H1 (cell line): ENCODE data around the gene PTGIR. TPM values are rescaled to one million over a fixed set of nuclear protein-coding genes. Genes with fewer than 3 reads are reported as not detected.
A peak's percentile ranks its signal among the peaks of the same experiment; 100 is the strongest.

Experiments used
- CTCF ChIA-PET: fragments of 300-600 bp; sonication (Branson Sonifier 250); formaldehyde crosslinking; loops from one replicate; lab custom pipeline; 2021; ENCODE audit not compliant: partially characterized antibody; lab: Charles Lee
- POLR2A ChIA-PET: fragments of 300-600 bp; sonication (Branson Sonifier 250); formaldehyde crosslinking; loops from one replicate; lab custom pipeline; 2021; ENCODE audit warnings: inconsistent platforms; ENCODE audit not compliant: partially characterized antibody; lab: Charles Lee
- DNase-seq, 2 experiments: peaks; one replicate each; pipeline versions ENCODE4 v3.0.0 to v3.0.0-alpha.2; 2010 to 2022; ENCODE audit warnings: low spot score in 2 of 2, low read depth in 1 of 2, mixed read lengths in 1 of 2
- FAIRE-seq: peaks from 2 replicates; lab custom pipeline; 2011; peaks lifted over from hg19 to GRCh38; lab: Jason Lieb, UNC
- H2AFZ ChIP-seq: 2 replicates; pipeline ENCODE4 v1.8.1; 2012; ENCODE audit warnings: low read length, inconsistent platforms
- H2AK5ac ChIP-seq: 2 replicates; pipeline ENCODE4 v1.6.1; 2013; ENCODE audit warnings: low read depth, low read length
- H2BK120ac ChIP-seq: replicated peaks from 2 replicates; pipeline ENCODE3; 2013; ENCODE audit warnings: low read depth, low read length, inconsistent platforms
- H2BK12ac ChIP-seq: 2 replicates; pipeline ENCODE4 v1.6.1; 2013; ENCODE audit warnings: low read depth, low read length
- H2BK15ac ChIP-seq: 2 replicates; pipeline ENCODE4 v1.6.1; 2013; ENCODE audit warnings: low read length
- H2BK20ac ChIP-seq: 2 replicates; pipeline ENCODE4 v1.6.1; 2013; ENCODE audit warnings: low read length
- H2BK5ac ChIP-seq: 2 replicates; pipeline ENCODE4 v1.6.1; 2013; ENCODE audit warnings: low read depth, low read length
- H3K14ac ChIP-seq: 2 replicates; pipeline ENCODE4 v1.6.1; 2013; ENCODE audit warnings: inconsistent platforms; ENCODE audit not compliant: insufficient read length
- H3K18ac ChIP-seq: 2 replicates; pipeline ENCODE4 v1.6.1; 2013; ENCODE audit warnings: low read length; ENCODE audit errors: extremely low read depth
- H3K23ac ChIP-seq: 2 replicates; pipeline ENCODE4 v1.6.1; 2013; ENCODE audit warnings: inconsistent platforms; ENCODE audit not compliant: insufficient read length
- H3K23me2 ChIP-seq: 2 replicates; pipeline ENCODE4 v1.6.1; 2013; ENCODE audit warnings: low read depth, low read length
- H3K27ac ChIP-seq: 2 replicates; pipeline ENCODE4 v1.6.1; 2011; ENCODE audit warnings: low read depth, low read length, inconsistent platforms
- H3K27me3 ChIP-seq, 4 experiments: replicated peaks in 1 of 4; 1 replicate in 1 of 4; 2 replicates in 3 of 4; pipeline versions ENCODE4 v1.6.1 to v1.8.1; 2011 to 2013; ENCODE audit warnings: low read length in 3 of 4, mild to moderate bottlenecking in 3 of 4, inconsistent platforms in 2 of 4, mixed read lengths in 2 of 4, moderate library complexity in 1 of 4; ENCODE audit not compliant: control insufficient read depth in 3 of 4, insufficient read depth in 3 of 4; ENCODE audit errors: extremely low read depth in 1 of 4
- H3K36me3 ChIP-seq, 4 experiments: 2 replicates each; pipeline versions ENCODE4 v1.6.1 to v1.8.1; 2011 to 2013; ENCODE audit warnings: mild to moderate bottlenecking in 4 of 4, low read length in 3 of 4, moderate library complexity in 2 of 4, control low read depth in 1 of 4, inconsistent platforms in 1 of 4; ENCODE audit not compliant: insufficient read depth in 4 of 4, control insufficient read depth in 2 of 4
- H3K4ac ChIP-seq: replicated peaks from 2 replicates; pipeline ENCODE3; 2013; ENCODE audit warnings: low read length, low read depth, mixed read lengths, inconsistent platforms; ENCODE audit not compliant: insufficient read length
- H3K4me1 ChIP-seq, 4 experiments: replicated peaks in 1 of 4; 1 replicate in 1 of 4; 2 replicates in 3 of 4; pipeline versions ENCODE4 v1.6.1 to v1.8.1; 2011 to 2013; ENCODE audit warnings: low read length in 3 of 4, inconsistent platforms in 2 of 4, mixed read lengths in 1 of 4; ENCODE audit not compliant: insufficient read depth in 4 of 4, control insufficient read depth in 3 of 4
- H3K4me2 ChIP-seq, 2 experiments: 2 replicates each; pipeline versions ENCODE4 v1.6.1 to v1.8.1; 2011 to 2013; ENCODE audit warnings: low read depth in 2 of 2, low read length in 2 of 2, control low read depth in 1 of 2, inconsistent platforms in 1 of 2, mild to moderate bottlenecking in 1 of 2; ENCODE audit not compliant: insufficient read depth in 1 of 2
- H3K4me3 ChIP-seq, 4 experiments: fragments of 200-600, 300-600 bp in 1 of 4; sonication (generic), shearing (Covaris generic), sonication (Bioruptor Twin) in 1 of 4; 2 replicates each; pipeline versions ENCODE4 v1.5.1 to v1.8.1; 2011 to 2016; ENCODE audit warnings: low read length in 4 of 4, low read depth in 3 of 4, control low read depth in 2 of 4, inconsistent platforms in 2 of 4, mild to moderate bottlenecking in 2 of 4, mixed read lengths in 1 of 4, moderate library complexity in 1 of 4; ENCODE audit not compliant: insufficient read depth in 2 of 4; ENCODE audit errors: extremely low read depth in 1 of 4
- H3K56ac ChIP-seq: replicated peaks from 2 replicates; pipeline ENCODE3; 2013; ENCODE audit warnings: low read depth, mild to moderate bottlenecking, mixed read lengths, low read length, inconsistent platforms; ENCODE audit not compliant: insufficient read length
- H3K79me1 ChIP-seq: 2 replicates; pipeline ENCODE4 v1.6.1; 2013; ENCODE audit warnings: low read depth, low read length, control low read depth
- H3K79me2 ChIP-seq, 2 experiments: 2 replicates each; pipeline versions ENCODE4 v1.6.1 to v1.8.1; 2012 to 2013; ENCODE audit warnings: low read length in 2 of 2, mild to moderate bottlenecking in 2 of 2, inconsistent platforms in 1 of 2; ENCODE audit not compliant: insufficient read depth in 2 of 2, control insufficient read depth in 1 of 2
- H3K9ac ChIP-seq, 4 experiments: replicated peaks in 1 of 4; 1 replicate in 1 of 4; 2 replicates in 3 of 4; pipeline versions ENCODE4 v1.6.1 to v1.8.1; 2011 to 2013; ENCODE audit warnings: low read depth in 3 of 4, low read length in 3 of 4, control low read depth in 2 of 4, mild to moderate bottlenecking in 2 of 4, moderate library complexity in 2 of 4, inconsistent platforms in 1 of 4; ENCODE audit errors: extremely low read depth in 1 of 4
- H3K9me3 ChIP-seq, 2 experiments: 2 replicates each; pipeline versions ENCODE4 v1.6.1 to v1.8.1; 2012 to 2013; ENCODE audit warnings: mild to moderate bottlenecking in 2 of 2, moderate library complexity in 2 of 2, control low read depth in 1 of 2, inconsistent platforms in 1 of 2, low read depth in 1 of 2, low read length in 1 of 2, mixed read lengths in 1 of 2; ENCODE audit not compliant: insufficient read depth in 2 of 2
- H4K20me1 ChIP-seq, 2 experiments: replicated peaks in 1 of 2; 2 replicates each; pipeline versions ENCODE3 to v1.8.1; 2011 to 2013; ENCODE audit warnings: inconsistent platforms in 2 of 2, low read length in 2 of 2, mild to moderate bottlenecking in 1 of 2; ENCODE audit not compliant: insufficient read depth in 2 of 2, control insufficient read depth in 1 of 2
- H4K5ac ChIP-seq: 2 replicates; pipeline ENCODE4 v1.6.1; 2013; ENCODE audit warnings: low read length, low read depth, mixed read lengths, inconsistent platforms; ENCODE audit not compliant: insufficient read length
- H4K8ac ChIP-seq: 2 replicates; pipeline ENCODE4 v1.8.0; 2013; ENCODE audit warnings: mild to moderate bottlenecking, moderate library complexity, low read length, inconsistent platforms; ENCODE audit not compliant: insufficient read depth; ENCODE audit errors: extremely low read depth
- H4K91ac ChIP-seq: replicated peaks from 2 replicates; pipeline ENCODE3; 2013; ENCODE audit warnings: low read length, mixed read lengths, inconsistent platforms; ENCODE audit not compliant: insufficient read length
- EZH2 ChIP-seq: fragments of 200-600 bp; sonication (generic); IDR thresholded peaks from 2 replicates; pipeline ENCODE4 v1.7.1; 2012; ENCODE audit warnings: low read depth, mild to moderate bottlenecking, moderate library complexity, low read length, inconsistent platforms; ENCODE audit not compliant: severe bottlenecking
- MAX ChIP-seq: IDR thresholded peaks from 2 replicates; pipeline ENCODE4 v1.6.1; 2012; ENCODE audit warnings: inconsistent platforms
- RBBP5 ChIP-seq: IDR thresholded peaks from 2 replicates; pipeline ENCODE4 v1.7.1; 2012; ENCODE audit warnings: low read depth, mild to moderate bottlenecking, inconsistent platforms, low read length, moderate library complexity, borderline replicate concordance
- RXRA ChIP-seq: IDR thresholded peaks from 2 replicates; pipeline ENCODE4 v1.6.1; 2011; ENCODE audit warnings: low read depth, mild to moderate bottlenecking, low read length, moderate library complexity; ENCODE audit not compliant: insufficient read depth
- SUZ12 ChIP-seq: fragments of 200-600 bp; sonication (generic); IDR thresholded peaks from 2 replicates; pipeline ENCODE4 v1.6.1; 2012; ENCODE audit warnings: mild to moderate bottlenecking, inconsistent platforms, low read length, moderate library complexity, mixed read lengths
- WGBS, 2 experiments: shearing (Covaris generic) in 1 of 2; methylation state at CpG; one replicate each; pipeline versions ENCODE4 v1.1.6 to v1.1.7; 2013 to 2015; ENCODE audit warnings: low lambda C conversion rate in 2 of 2, mixed read lengths in 2 of 2, inconsistent platforms in 1 of 2, low coverage in 1 of 2, missing lambda C conversion rate in 1 of 2; ENCODE audit not compliant: insufficient replicate concordance in 2 of 2, insufficient coverage in 1 of 2, insufficient read length in 1 of 2; ENCODE audit errors: extremely low coverage in 1 of 2, missing lambda C conversion rate in 1 of 2; 5-methylcytosine and 5-hydroxymethylcytosine counted together
- polyA plus RNA-seq, 7 experiments: library from polyadenylated mRNA; depleted of rRNA in 3 of 7; stranded (reverse) in 5 of 7; unstranded in 2 of 7; fragments of >200 nt in 5 of 7; fragments of 200-250 nt in 2 of 7; gene quantifications; 1 replicate in 5 of 7; 2 replicates in 1 of 7; 4 replicates in 1 of 7; pipeline versions ENCODE4 v1.2.1 to v1.2.3, GENCODE V29; 2011 to 2013; ENCODE audit warnings: missing spikeins in 2 of 7, mixed read lengths in 2 of 7
- total RNA-seq: library from RNA; stranded (reverse); fragmentation: NEBNext Ultra II Directional; extraction: Animal tissue kit (Norgen Biotek cat#: 25700); gene quantifications from 2 replicates; pipeline ENCODE4 v1.2.1, GENCODE V29; 2021
- TF ChIP-seq, protein P1 (sequence below): IDR thresholded peaks from 2 replicates; pipeline ENCODE4 v1.6.1; 2012; ENCODE audit warnings: inconsistent platforms

The PTGIR gene
- total and polyA plus RNA-seq, 2 of the 8 experiments (the other 6 are each of a cell fraction or from before 2014, with no cell fraction given): 0.15 TPM; not detected in 1

- Histone ChIP-seq H4K20me1 (no peaks in the 10 kb centered on the region), H2AK5ac (no peak overlapping the region), H3K27me3 (peaks cover 30 to 48% (median 41%) of the 10 kb centered on the region in 4 experiments), H2BK15ac (no peak overlapping the region), H3K56ac (no peak overlapping the region), H3K9me3 (peaks cover 0 to 8% of the 10 kb centered on the region in 2 experiments; a peak in 1 of 4 replicates), H3K23ac (no peak overlapping the region), H3K4me1 (no peaks in the 10 kb centered on the region; a peak in 1 of 7 replicates), H3K4me3 (peak overlapping the region in 3 of 4 experiments; percentile 4 to 52 (median 5); a peak in 5 of 8 replicates), H3K18ac (no peak overlapping the region; the same call in 1 of the 2 replicates), H4K8ac (peak overlapping the region; percentile 85; the same call in 1 of the 2 replicates), H2BK5ac (no peak overlapping the region), H3K4me2 (peak overlapping the region; percentile 38 to 63; a peak in 3 of 4 replicates), H2AFZ (no peak overlapping the region), H4K5ac (no peak overlapping the region), H3K9ac (no peak overlapping the region), H3K14ac (no peak overlapping the region), H3K36me3 (peaks cover 0 to 8% (median 0%) of the 10 kb centered on the region in 4 experiments; a peak in 1 of 8 replicates), H3K27ac (no peak overlapping the region), H3K23me2 (peaks cover 7% of the 10 kb centered on the region; the same call in 1 of the 2 replicates), H4K91ac (no peak overlapping the region), H2BK20ac (no peak overlapping the region), H3K79me1 (no peaks in the 10 kb centered on the region), H2BK120ac (no peak overlapping the region), H3K79me2 (no peaks in the 10 kb centered on the region), H3K4ac (no peak overlapping the region), H2BK12ac (no peak overlapping the region)
- FAIRE-seq (no peak), DNase-seq (no peak)
- CTCF ChIA-PET: interaction anchor here (0.9 to 1.5 kb wide), 3 partner anchors 11 to 27 kb away, joined by 3 to 7 read pairs (median 6); no protein-coding TSS in a partner anchor
- POLR2A ChIA-PET: interaction anchor here (1.1 kb wide), 1 partner anchor 9 kb away, joined by 3 read pairs; no protein-coding TSS in a partner anchor
- WGBS, 2 experiments: 18% methylated on average over 40 of the region's 63 CpGs; no CpG with 5 or more reads in 1 of the 2 experiments
- TF ChIP-seq RXRA (no peak), MAX (peak; percentile 54), RBBP5 (peak; percentile 26; the same call in 1 of the 2 replicates), EZH2 (peak; percentile 74), SUZ12 (peak; percentile 84)
- TF ChIP-seq, protein P1, sequence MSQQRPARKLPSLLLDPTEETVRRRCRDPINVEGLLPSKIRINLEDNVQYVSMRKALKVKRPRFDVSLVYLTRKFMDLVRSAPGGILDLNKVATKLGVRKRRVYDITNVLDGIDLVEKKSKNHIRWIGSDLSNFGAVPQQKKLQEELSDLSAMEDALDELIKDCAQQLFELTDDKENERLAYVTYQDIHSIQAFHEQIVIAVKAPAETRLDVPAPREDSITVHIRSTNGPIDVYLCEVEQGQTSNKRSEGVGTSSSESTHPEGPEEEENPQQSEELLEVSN: peak; percentile 71; the same call in 1 of the 2 replicates
Measured at GRCh38 chr19:46648060-46648960, 23.4 kb upstream of the PTGIR start.
